ENCODE data around the gene TAC3.
"Not testable (repeated sequence)": the region's sequence is repeated elsewhere in the genome, so short reads cannot be mapped to it uniquely, and the experiment has no call there.

TAC3 gene

DNA sequence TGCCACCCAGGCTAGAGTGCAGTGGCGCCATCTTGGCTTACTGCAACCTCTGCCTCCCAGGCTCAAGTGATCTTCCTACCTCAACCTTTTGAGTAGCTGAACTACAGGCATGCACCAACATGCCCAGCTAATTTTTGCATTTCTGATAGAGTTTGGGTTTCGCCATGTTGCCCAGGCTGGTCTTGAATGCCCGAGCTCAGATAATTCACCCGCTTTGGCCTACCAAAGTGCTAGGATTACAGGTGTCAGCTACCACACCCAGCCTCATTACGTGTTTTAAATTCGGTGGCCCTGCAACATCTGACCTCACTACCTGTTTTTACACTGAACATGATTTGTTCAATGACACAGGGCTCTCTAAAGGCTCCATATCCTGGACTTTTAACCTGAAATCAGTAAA is 36.1 kb downstream of the TAC3 start:
- DNase-seq, result no peak

GRCh38 chr12:56979628-56980027 is 36.7 kb downstream of the TAC3 start:
- no peak for DNase-seq

DNA sequence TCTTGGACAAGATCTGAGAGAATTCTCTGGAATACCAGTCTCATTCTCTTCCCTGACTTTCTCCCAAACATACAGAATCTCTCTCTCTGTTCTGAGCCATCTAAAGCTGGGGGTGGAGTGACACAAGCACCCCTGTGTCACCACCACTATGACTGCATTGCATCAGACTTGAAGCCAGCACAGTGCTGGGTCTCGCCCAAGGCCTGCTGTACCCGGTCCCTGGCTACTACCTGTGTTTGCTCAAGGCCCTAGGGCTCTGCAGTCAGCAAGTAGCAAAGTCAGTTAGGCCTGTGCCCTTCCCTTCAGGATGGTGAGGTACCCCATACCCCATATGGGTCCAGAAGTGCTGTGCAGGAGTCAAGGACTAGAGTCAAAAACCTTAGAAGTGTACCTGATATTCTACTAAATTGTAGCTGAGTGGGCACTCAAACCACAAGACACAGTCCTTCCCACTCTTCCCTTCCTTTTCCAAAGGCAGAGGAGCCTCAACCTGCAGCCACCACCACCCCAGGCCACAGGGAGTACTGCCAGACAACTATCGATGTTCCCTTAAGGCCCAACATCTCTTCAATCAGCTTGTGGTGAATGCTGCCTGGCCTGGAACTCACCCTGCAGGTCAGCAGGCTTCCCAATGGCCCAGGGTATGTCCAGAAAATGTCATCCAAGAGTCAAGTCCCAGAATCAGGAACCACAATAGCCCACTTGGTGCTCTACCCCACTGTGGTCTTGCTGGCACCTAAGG is 37.8 kb downstream of the TAC3 start:
- no peak for DNase-seq

DNA sequence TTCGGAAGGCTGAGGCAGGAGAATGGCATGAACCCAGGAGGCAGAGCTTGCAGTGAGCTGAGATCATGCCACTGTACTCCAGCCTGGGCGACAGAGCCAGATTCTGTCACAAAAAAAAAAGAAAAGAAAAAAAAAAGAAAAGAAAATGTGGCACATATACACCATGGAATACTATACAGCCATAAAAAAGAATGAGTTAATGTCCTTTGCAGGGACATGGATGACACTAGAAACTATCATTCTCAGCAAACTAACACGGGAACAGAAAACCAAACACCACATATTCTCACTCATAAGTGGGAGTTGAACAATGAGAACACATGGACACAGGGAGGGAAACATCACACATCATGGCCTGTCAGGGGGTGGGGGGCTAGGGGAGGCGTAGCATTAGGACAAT is 39.0 kb downstream of the TAC3 start:
- not testable (repeated sequence) for DNase-seq

DNA sequence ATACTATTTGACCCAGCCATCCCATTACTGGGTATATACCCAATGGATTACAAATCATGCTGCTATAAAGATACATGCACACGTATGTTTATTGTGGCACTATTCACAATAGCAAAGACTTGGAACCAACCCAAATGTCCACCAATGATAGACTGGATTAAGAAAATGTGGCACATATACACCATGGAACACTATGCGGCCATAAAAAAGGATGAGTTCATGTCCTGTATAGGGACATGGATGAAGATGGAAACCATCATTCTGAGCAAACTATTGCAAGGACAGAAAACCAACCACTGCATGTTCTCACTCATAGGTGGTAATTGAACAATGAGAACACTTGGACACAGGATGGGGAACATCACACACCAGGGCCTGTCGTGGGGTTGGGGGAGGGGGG is 42.1 kb downstream of the TAC3 start:
- DNase-seq, result not testable (repeated sequence)

DNA sequence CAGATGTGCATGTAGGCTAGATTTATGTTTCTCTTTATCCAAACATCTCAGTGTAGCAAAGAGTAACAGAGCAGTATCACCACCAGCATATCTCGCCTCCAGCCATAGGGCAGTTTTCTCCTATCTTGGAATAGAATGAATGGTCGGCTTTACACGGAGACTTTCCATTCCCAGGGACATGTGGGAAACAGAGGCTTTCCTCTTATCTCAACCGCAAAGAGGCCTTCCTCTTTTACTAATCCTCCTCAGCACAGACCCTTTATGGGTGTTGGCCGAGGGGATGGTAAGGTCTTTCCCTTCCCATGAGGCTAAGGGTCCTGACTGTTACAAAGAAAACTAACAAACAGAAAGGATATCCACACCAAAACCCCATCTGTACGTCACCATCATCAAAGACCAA is 47.4 kb downstream of the TAC3 start:
- not testable (repeated sequence) for DNase-seq

GRCh38 chr12:56965997-56966642 is 50.2 kb downstream of the TAC3 start:
- not testable (repeated sequence) for DNase-seq

- not testable (repeated sequence) for DNase-seq
Measured at GRCh38 chr12:56965124-56965523, 51.2 kb downstream of the TAC3 start.

DNA sequence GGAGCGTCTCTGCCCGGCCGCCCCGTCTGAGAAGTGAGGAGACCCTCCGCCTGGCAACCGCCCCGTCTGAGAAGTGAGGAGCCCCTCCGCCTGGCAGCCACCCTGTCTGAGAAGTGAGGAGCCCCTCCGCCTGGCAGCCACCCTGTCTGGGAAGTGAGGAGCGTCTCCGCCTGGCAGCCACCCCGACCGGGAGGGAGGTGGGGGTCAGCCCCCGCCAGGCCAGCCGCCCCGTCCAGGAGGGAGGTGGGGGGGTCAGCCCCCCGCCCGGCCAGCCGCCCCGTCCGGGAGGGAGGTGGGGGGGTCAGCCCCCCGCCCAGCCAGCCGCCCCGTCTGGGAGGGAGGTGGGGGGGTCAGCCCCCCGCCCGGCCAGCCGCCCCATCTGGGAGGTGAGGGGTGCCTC is 52.8 kb downstream of the TAC3 start:
- DNase-seq, result not testable (repeated sequence)

- DNase-seq, result not testable (repeated sequence)
Measured at GRCh38 chr12:56962247-56962646, 54.1 kb downstream of the TAC3 start.
